B cell (primary cell): ENCODE results near the gene RBMX2. TPM values are rescaled to one million over a fixed set of nuclear protein-coding genes. Genes with fewer than 3 reads are reported as not detected.
"Not testable (repeated sequence)": the region's sequence is repeated elsewhere in the genome, so short reads cannot be mapped to it uniquely, and the experiment has no call there.

Experiments
- ATAC-seq: fragments of 200-7000 bp; cut with Tn5 transposase; one replicate; pipeline ENCODE4 v1.10.0; 2021; ENCODE audit warnings: low read depth, mild to moderate bottlenecking, moderate number of reproducible peaks, moderate library complexity
- CTCF ChIA-PET: fragments of 350-600 bp; sonication (Branson Sonifier 250); formaldehyde crosslinking; loops from one replicate; lab custom pipeline; 2021; ENCODE audit warnings: antibody characterized with exemption, inconsistent platforms; lab: Charles Lee
- POLR2A ChIA-PET: fragments of 350-600 bp; sonication (Branson Sonifier 250); formaldehyde crosslinking; loops from one replicate; lab custom pipeline; 2021; ENCODE audit warnings: antibody characterized with exemption; lab: Charles Lee
- DNase-seq: peaks from one replicate; pipeline ENCODE4 v3.0.0; 2013
- H2AFZ ChIP-seq: 2 replicates; pipeline ENCODE4 v1.6.1; 2012; ENCODE audit warnings: mild to moderate bottlenecking, low read depth, low read length; ENCODE audit not compliant: insufficient read depth, poor library complexity, severe bottlenecking
- H3K27ac ChIP-seq, 2 donors: 1 replicate in 1 of 2; 2 replicates in 1 of 2; pipeline ENCODE4 v1.5.1; 2012 to 2013; ENCODE audit warnings: low read length in 2 of 2, mild to moderate bottlenecking in 2 of 2, moderate library complexity in 1 of 2
- H3K27me3 ChIP-seq, 4 experiments: fragments of 200-600 bp in 1 of 4; sonication (generic) in 1 of 4; replicated peaks in 1 of 4; 1 replicate in 2 of 4; 2 replicates in 2 of 4; pipeline versions ENCODE4 v1.6.1 to v1.7.0; 2013 to 2016; ENCODE audit warnings: low read length in 3 of 4, mild to moderate bottlenecking in 2 of 4, mixed read lengths in 1 of 4, moderate library complexity in 1 of 4; ENCODE audit not compliant: insufficient read depth in 4 of 4, control insufficient read depth in 3 of 4; ENCODE audit errors: control extremely low read depth in 1 of 4
- H3K36me3 ChIP-seq, 2 experiments: replicated peaks in 1 of 2; 1 replicate in 1 of 2; 2 replicates in 1 of 2; pipeline versions ENCODE4 v1.6.1 to v1.7.1; 2013; ENCODE audit warnings: low read length in 1 of 2; ENCODE audit not compliant: insufficient read depth in 2 of 2, control insufficient read depth in 1 of 2; ENCODE audit errors: control extremely low read depth in 1 of 2, extremely low read depth in 1 of 2
- H3K4me1 ChIP-seq, 2 donors: fragments of 200-600 bp in 1 of 2; sonication (generic) in 1 of 2; 1 replicate in 1 of 2; 2 replicates in 1 of 2; pipeline versions ENCODE4 v1.5.1 to v1.6.1; 2013 to 2017; ENCODE audit warnings: low read length in 2 of 2; ENCODE audit not compliant: control insufficient read depth in 2 of 2, insufficient read depth in 2 of 2
- H3K4me2 ChIP-seq: replicated peaks from 2 replicates; pipeline ENCODE3; 2012; ENCODE audit warnings: mild to moderate bottlenecking, low read depth, low read length; ENCODE audit not compliant: poor library complexity, severe bottlenecking
- H3K4me3 ChIP-seq, 5 experiments: fragments of 200-600 bp in 1 of 5; sonication (generic) in 1 of 5; 1 replicate in 3 of 5; 2 replicates in 2 of 5; pipeline versions ENCODE4 v1.5.1 to v1.7.0; 2011 to 2016; ENCODE audit warnings: low read length in 4 of 5, mild to moderate bottlenecking in 4 of 5, low read depth in 2 of 5, control low read depth in 1 of 5, moderate library complexity in 1 of 5; ENCODE audit not compliant: insufficient read depth in 1 of 5; ENCODE audit errors: control extremely low read depth in 1 of 5, extremely low read depth in 1 of 5
- H3K79me2 ChIP-seq: fragments of 200-600 bp; sonication (generic); one replicate; pipeline ENCODE4 v1.6.0; 2016; ENCODE audit warnings: low read length; ENCODE audit not compliant: control insufficient read depth, insufficient read depth
- H3K9ac ChIP-seq: fragments of 200-600 bp; sonication (generic); 2 replicates; pipeline ENCODE4 v1.6.1; 2017; ENCODE audit warnings: mild to moderate bottlenecking, low read length, moderate library complexity
- H3K9me3 ChIP-seq, 3 donors: one replicate each; pipeline versions ENCODE4 v1.6.1 to v1.7.1; 2013; ENCODE audit warnings: low read length in 2 of 3; ENCODE audit not compliant: control insufficient read depth in 2 of 3, insufficient read depth in 1 of 3; ENCODE audit errors: control extremely low read depth in 1 of 3
- H4K20me1 ChIP-seq: 2 replicates; pipeline ENCODE4 v1.6.0; 2012; ENCODE audit warnings: mild to moderate bottlenecking, low read length; ENCODE audit not compliant: insufficient read depth, control insufficient read depth, poor library complexity, severe bottlenecking
- H3K27ac Mint-ChIP-seq: one replicate; pipeline ENCODE4 v1.8.0; 2021; ENCODE audit warnings: mixed read lengths
- H3K27me3 Mint-ChIP-seq: one replicate; pipeline ENCODE4 v1.8.0; 2021; ENCODE audit warnings: mixed read lengths
- H3K4me1 Mint-ChIP-seq: one replicate; pipeline ENCODE4 v1.8.0; 2021; ENCODE audit warnings: mixed read lengths
- H3K4me3 Mint-ChIP-seq: one replicate; pipeline ENCODE4 v1.8.0; 2021; ENCODE audit warnings: mixed read lengths
- H3K9me3 Mint-ChIP-seq: one replicate; pipeline ENCODE4 v1.8.0; 2022; ENCODE audit warnings: mixed read lengths; ENCODE audit not compliant: insufficient read depth
- EZH2 ChIP-seq: IDR thresholded peaks from 2 replicates; pipeline ENCODE4 v1.6.1; 2012; ENCODE audit warnings: borderline replicate concordance, low read depth, mild to moderate bottlenecking, moderate library complexity, low read length; ENCODE audit not compliant: insufficient read depth, poor library complexity, severe bottlenecking
- WGBS: methylation state at CpG from one replicate; pipeline ENCODE4 v1.1.5; 2013; ENCODE audit warnings: missing lambda C conversion rate; ENCODE audit not compliant: insufficient coverage; 5-methylcytosine and 5-hydroxymethylcytosine counted together
- intact Hi-C: fragments of 100-400 bp; cut with micrococcal nuclease; formaldehyde crosslinking; loops from one replicate; pipeline ENCODE4 v1.10.0; 2022
- polyA minus RNA-seq: library from RNA; depleted of rRNA, polyadenylated mRNA; stranded (reverse); fragments of >200 nt; gene quantifications from 2 replicates; pipeline ENCODE4 v1.2.3, GENCODE V29; 2012
- polyA plus RNA-seq: library from polyadenylated mRNA; depleted of rRNA; stranded (reverse); fragments of >200 nt; gene quantifications from 2 replicates; pipeline ENCODE4 v1.2.3, GENCODE V29; 2012
- total RNA-seq, 2 donors: library from RNA; stranded (reverse); fragments of 120-200 nt in 1 of 2; gene quantifications; 1 replicate in 1 of 2; 2 replicates in 1 of 2; pipeline versions ENCODE4 v1.2.3 to v1.2.4, GENCODE V29; 2013 to 2022
- TF ChIP-seq, protein P1 (sequence below): fragments of 200-600 bp; IDR thresholded peaks from one replicate; pipeline ENCODE4 v1.8.0; 2022; ENCODE audit warnings: antibody characterized with exemption, mild to moderate bottlenecking

The RBMX2 gene
- total RNA-seq (25.2 TPM in 2 replicates), polyA plus RNA-seq (8.0 and 9.8 TPM in 2 replicates), polyA minus RNA-seq (5.4 and 6.9 TPM in 2 replicates)
- 37.7 TPM for total RNA-seq (2013)

- intact Hi-C loops, result loop anchor here (1.0 to 2.0 kb wide), 2 partner anchors 61 to 501 kb away; partner anchors contain the start of gene ENOX2
- Histone ChIP-seq H3K79me2 (no peaks in the 10 kb centered on the region), H2AFZ (peak within 1 kb of the TSS; percentile 83), H3K27ac (peak within 1 kb of the TSS; percentile 67 to 87), H3K4me2 (peak within 1 kb of the TSS; percentile 68), H3K9ac (peak within 1 kb of the TSS; percentile 90), H3K4me1 (peaks cover 9 to 11% of the 10 kb centered on the region in 2 donors), H3K27me3 (peaks cover 0 to 9% (median 0%) of the 10 kb centered on the region in 4 experiments), H3K4me3 (peak within 1 kb of the TSS; percentile 73 to 81 (median 73)), H3K9me3 (no peaks in the 10 kb centered on the region), H3K36me3 (peaks cover 0 to 2% of the 10 kb centered on the region in 2 experiments), H4K20me1 (no peaks in the 10 kb centered on the region)
- H3K27ac Mint-ChIP-seq, result peak within 1 kb of the TSS; percentile 90
- ChIA-PET POLR2A (no interaction called here), CTCF (no interaction called here)
- no peaks in the 10 kb centered on the region for H3K9me3 Mint-ChIP-seq
- TF ChIP-seq, protein P1, sequence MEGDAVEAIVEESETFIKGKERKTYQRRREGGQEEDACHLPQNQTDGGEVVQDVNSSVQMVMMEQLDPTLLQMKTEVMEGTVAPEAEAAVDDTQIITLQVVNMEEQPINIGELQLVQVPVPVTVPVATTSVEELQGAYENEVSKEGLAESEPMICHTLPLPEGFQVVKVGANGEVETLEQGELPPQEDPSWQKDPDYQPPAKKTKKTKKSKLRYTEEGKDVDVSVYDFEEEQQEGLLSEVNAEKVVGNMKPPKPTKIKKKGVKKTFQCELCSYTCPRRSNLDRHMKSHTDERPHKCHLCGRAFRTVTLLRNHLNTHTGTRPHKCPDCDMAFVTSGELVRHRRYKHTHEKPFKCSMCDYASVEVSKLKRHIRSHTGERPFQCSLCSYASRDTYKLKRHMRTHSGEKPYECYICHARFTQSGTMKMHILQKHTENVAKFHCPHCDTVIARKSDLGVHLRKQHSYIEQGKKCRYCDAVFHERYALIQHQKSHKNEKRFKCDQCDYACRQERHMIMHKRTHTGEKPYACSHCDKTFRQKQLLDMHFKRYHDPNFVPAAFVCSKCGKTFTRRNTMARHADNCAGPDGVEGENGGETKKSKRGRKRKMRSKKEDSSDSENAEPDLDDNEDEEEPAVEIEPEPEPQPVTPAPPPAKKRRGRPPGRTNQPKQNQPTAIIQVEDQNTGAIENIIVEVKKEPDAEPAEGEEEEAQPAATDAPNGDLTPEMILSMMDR, result no peak
- no peak for TF ChIP-seq EZH2
- H3K27me3 Mint-ChIP-seq, result peaks cover 21% of the 10 kb centered on the region
- DNase-seq (peak; percentile 78), ATAC-seq (peak; percentile 82)
- 0% methylated on average over 24 of the region's 47 CpGs for WGBS
- H3K4me1 Mint-ChIP-seq, result peaks cover 26% of the 10 kb centered on the region
- H3K4me3 Mint-ChIP-seq, result peak within 1 kb of the TSS; percentile 95
These were observed at the start of gene RBMX2 for GRCh38 chrX:130401415-130402207. TSS of gene RBMX2 (plus strand) at chrX:130401987. CDS start at chrX:130402033, 46 bp downstream.

DNA sequence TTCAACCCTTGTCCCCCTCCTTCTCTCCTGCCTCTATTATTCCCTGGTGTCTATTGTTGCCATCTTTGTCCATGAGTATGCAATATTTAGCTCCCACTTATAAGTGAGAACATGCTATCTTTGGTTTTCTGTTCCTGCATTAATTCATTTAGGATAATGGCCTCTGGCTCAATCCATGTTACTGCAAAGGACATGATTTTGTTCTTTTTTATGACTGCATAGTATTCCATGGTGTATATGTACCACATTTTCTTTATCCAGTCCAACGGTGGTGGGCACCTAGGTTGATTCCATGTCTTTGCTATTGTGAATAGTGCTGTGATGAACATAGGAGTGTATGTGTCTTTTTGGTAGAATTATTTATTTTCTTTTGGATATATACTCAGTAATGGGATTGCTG, 49.7 kb upstream of the RBMX2 start:
- intact Hi-C loops, H3K27ac Mint-ChIP-seq, H3K4me1 ChIP-seq, H3K4me3 Mint-ChIP-seq, DNase-seq, H3K79me2 ChIP-seq, H3K27ac ChIP-seq, H3K27me3 Mint-ChIP-seq, POLR2A ChIA-PET, H3K4me3 ChIP-seq, H4K20me1 ChIP-seq, H3K9me3 Mint-ChIP-seq, CTCF ChIA-PET, H2AFZ ChIP-seq, ATAC-seq, H3K36me3 ChIP-seq, H3K9me3 ChIP-seq, H3K4me1 Mint-ChIP-seq, H3K4me2 ChIP-seq, H3K9ac ChIP-seq, H3K27me3 ChIP-seq: not testable (repeated sequence)
- WGBS, result no CpG with 5 or more reads among the region's 1 CpG
